VCaP (cell line): ENCODE measurements around the gene CPT1B.

ENCODE experiments used
- H3K27ac ChIP-seq: fragments of 450-650 bp; 2 replicates; pipeline ENCODE4 v1.5.1; 2017
- TF ChIP-seq, protein P1 (sequence below): fragments of 450-650 bp; conservative IDR thresholded peaks from 2 replicates; pipeline ENCODE4 v1.5.1; 2017; ENCODE audit warnings: mild to moderate bottlenecking, moderate library complexity

CPT1B gene

GRCh38 chr22:50528682-50529415, 49.4 kb downstream of the CPT1B start:
- TF ChIP-seq, protein P1, sequence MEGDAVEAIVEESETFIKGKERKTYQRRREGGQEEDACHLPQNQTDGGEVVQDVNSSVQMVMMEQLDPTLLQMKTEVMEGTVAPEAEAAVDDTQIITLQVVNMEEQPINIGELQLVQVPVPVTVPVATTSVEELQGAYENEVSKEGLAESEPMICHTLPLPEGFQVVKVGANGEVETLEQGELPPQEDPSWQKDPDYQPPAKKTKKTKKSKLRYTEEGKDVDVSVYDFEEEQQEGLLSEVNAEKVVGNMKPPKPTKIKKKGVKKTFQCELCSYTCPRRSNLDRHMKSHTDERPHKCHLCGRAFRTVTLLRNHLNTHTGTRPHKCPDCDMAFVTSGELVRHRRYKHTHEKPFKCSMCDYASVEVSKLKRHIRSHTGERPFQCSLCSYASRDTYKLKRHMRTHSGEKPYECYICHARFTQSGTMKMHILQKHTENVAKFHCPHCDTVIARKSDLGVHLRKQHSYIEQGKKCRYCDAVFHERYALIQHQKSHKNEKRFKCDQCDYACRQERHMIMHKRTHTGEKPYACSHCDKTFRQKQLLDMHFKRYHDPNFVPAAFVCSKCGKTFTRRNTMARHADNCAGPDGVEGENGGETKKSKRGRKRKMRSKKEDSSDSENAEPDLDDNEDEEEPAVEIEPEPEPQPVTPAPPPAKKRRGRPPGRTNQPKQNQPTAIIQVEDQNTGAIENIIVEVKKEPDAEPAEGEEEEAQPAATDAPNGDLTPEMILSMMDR = no peak
- no peak overlapping the region for H3K27ac ChIP-seq

GRCh38 chr22:50527921-50528681, 50.1 kb downstream of the CPT1B start:
- H3K27ac ChIP-seq = no peak overlapping the region
- TF ChIP-seq, protein P1 = no peak

- TF ChIP-seq, protein P1 = no peak
- peak overlapping the region; percentile 91 for H3K27ac ChIP-seq
Measured at GRCh38 chr22:50526834-50527801, 51.1 kb downstream of the CPT1B start.

DNA sequence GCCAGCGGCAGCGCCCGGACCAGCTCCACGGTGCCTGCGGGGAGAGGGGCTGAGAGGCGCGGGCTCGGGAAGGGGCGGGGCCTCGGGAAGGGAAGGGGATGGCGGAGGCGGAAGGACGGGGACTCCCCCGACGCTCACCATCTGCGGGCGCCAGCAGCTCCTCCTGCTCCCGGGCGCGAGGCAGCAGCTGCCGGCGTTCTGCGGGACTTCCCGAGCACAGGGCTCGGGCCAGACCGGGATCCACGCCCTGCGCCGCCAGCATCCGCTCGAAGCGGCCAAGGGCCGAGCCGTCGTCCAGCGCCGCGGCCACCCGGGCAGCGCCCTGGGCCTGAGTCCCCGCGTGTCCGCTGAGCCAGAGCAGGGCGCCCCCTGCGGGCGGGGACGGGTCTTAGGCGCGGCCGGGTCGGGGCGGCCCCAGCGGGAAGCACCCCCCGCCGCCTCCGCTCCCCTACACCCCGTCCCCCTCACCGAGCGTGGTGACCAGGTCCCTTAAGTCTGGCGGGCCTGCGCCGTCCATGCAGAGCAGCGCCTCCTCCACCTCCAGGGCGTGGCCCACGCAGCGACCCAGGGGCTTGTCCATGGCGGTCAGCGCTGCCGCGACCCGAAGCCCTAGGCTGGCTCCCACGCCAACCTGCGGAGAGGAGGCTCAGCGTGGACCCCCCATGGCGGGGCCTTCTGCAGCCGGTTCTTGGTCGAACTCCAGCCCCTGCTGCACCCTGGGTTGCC, 52.0 kb downstream of the CPT1B start:
- TF ChIP-seq, protein P1 = peak; percentile 70
- H3K27ac ChIP-seq = peak overlapping the region; percentile 91

DNA sequence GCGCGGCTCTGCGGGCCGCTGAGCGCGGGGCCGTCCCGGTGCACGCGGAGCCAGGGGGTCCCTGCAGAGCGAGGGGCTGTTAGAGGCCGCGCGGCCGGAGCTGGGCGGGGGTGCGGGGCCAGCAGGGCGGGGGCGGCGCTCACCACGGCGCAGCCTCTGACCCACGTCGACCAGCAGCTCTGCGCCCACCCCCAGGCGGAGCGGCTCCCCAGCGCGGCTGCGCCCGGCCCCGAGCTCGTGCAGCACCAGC, 52.4 kb downstream of the CPT1B start:
- peak overlapping the region; percentile 91 for H3K27ac ChIP-seq
- TF ChIP-seq, protein P1 = no peak; the same call in 1 of the 2 replicates

- TF ChIP-seq, protein P1 = no peak
- H3K27ac ChIP-seq = peak within 1 kb of the TSS; percentile 91
Measured at GRCh38 chr22:50525104-50525857, 52.9 kb downstream of the CPT1B start, which contains the start of gene SCO2. TSS of gene SCO2 (minus strand) at chr22:50525598. CDS start at chr22:50524411, 1,187 bp downstream.
